A673 (cell line): ENCODE results near the gene GRIK3. TPM values are rescaled to one million over a fixed set of nuclear protein-coding genes. Genes with fewer than 3 reads are reported as not detected.

Source experiments
- BruUV-seq: library from RNA; stranded (reverse); fragments of 400-500 nt; replicated peaks from 2 replicates; lab custom pipeline; 2021; lab: Mats Ljungman, UMichigan
- CTCF ChIA-PET: fragments of 300-600 bp; sonication (Branson Sonifier 250); formaldehyde crosslinking; loops from one replicate; lab custom pipeline; 2022; ENCODE audit warnings: antibody characterized with exemption; lab: Charles Lee
- POLR2A ChIA-PET: fragments of 300-600 bp; sonication (Branson Sonifier 250); formaldehyde crosslinking; loops from one replicate; lab custom pipeline; 2022; ENCODE audit warnings: antibody characterized with exemption; ENCODE audit not compliant: low non-redundant PET; lab: Charles Lee
- DNase-seq: peaks from one replicate; pipeline ENCODE4 v3.0.0-alpha.2; 2015; ENCODE audit warnings: low spot score
- H3K27ac ChIP-seq: fragments of 200-600 bp; sonication (generic); 2 replicates; pipeline ENCODE4 v1.5.1; 2016; ENCODE audit warnings: mixed run types, low read depth, mild to moderate bottlenecking, mixed read lengths, antibody characterized with exemption, low read length; ENCODE audit not compliant: poor library complexity, severe bottlenecking
- H3K27me3 ChIP-seq: fragments of 200-600 bp; sonication (generic); replicated peaks from 2 replicates; pipeline ENCODE4 v1.6.1; 2017; ENCODE audit warnings: mixed run types, low read depth, mild to moderate bottlenecking, mixed read lengths, antibody characterized with exemption, low read length; ENCODE audit not compliant: insufficient read depth, poor library complexity
- H3K36me3 ChIP-seq: fragments of 200-600 bp; sonication (generic); 2 replicates; pipeline ENCODE4 v1.6.1; 2016; ENCODE audit warnings: mixed run types, mild to moderate bottlenecking, mixed read lengths, antibody characterized with exemption, low read length; ENCODE audit not compliant: insufficient read depth, poor library complexity, severe bottlenecking
- H3K4me1 ChIP-seq: fragments of 200-600 bp; sonication (generic); 2 replicates; pipeline ENCODE4 v1.6.1; 2017; ENCODE audit warnings: mixed run types, mild to moderate bottlenecking, mixed read lengths, antibody characterized with exemption, low read length; ENCODE audit not compliant: insufficient read depth, poor library complexity, severe bottlenecking
- H3K4me3 ChIP-seq: fragments of 200-600 bp; sonication (generic); 2 replicates; pipeline ENCODE4 v1.5.1; 2016; ENCODE audit warnings: low read depth, mixed run types, mild to moderate bottlenecking, mixed read lengths, low read length; ENCODE audit not compliant: poor library complexity, severe bottlenecking
- H3K9me3 ChIP-seq: fragments of 200-600 bp; sonication (generic); 2 replicates; pipeline ENCODE4 v1.6.1; 2016; ENCODE audit warnings: mixed run types, low read depth, mild to moderate bottlenecking, mixed read lengths, antibody characterized with exemption, low read length; ENCODE audit not compliant: poor library complexity, severe bottlenecking
- CTCF ChIP-seq: fragments of 300-800, 200-600 bp; sonication (generic); conservative IDR thresholded peaks from 2 replicates; pipeline ENCODE4 v1.5.1; 2017; ENCODE audit warnings: low read depth, mild to moderate bottlenecking, antibody characterized with exemption, low read length, moderate library complexity, mixed read lengths
- EZH2 ChIP-seq: fragments of 200-600 bp; sonication (generic); IDR thresholded peaks from 2 replicates; pipeline ENCODE4 v1.6.1; 2017; ENCODE audit warnings: borderline replicate concordance, low read depth, mild to moderate bottlenecking, mixed read lengths, antibody characterized with exemption, low read length; ENCODE audit not compliant: poor library complexity, severe bottlenecking
- intact Hi-C: fragments of 100-400 bp; cut with micrococcal nuclease; formaldehyde crosslinking; loops from one replicate; pipeline ENCODE4 v1.10.0; 2022; ENCODE audit not compliant: unreplicated experiment
- total RNA-seq: library from RNA; stranded (reverse); gene quantifications from 2 replicates; pipeline ENCODE4 v1.2.3, GENCODE V29; 2021

Gene GRIK3
- total RNA-seq, 1 experiment from 2014 or later: 0.17 TPM

GRCh38 chr1:36783475-36783874, 250.8 kb downstream of the GRIK3 start:
- no peak overlapping the region for H3K4me3 ChIP-seq
- DNase-seq: no peak
- ChIA-PET CTCF (no interaction called here), POLR2A (no interaction called here)
- no TSS peak for BruUV-seq
- no peaks in the 10 kb centered on the region for H3K9me3 ChIP-seq
- H3K27me3 ChIP-seq: no peaks in the 10 kb centered on the region
- H3K4me1 ChIP-seq: no peaks in the 10 kb centered on the region
- H3K36me3 ChIP-seq: no peaks in the 10 kb centered on the region
- no peak overlapping the region for H3K27ac ChIP-seq
- no peak for TF ChIP-seq EZH2
- no peak for TF ChIP-seq CTCF
- intact Hi-C loops: no loop called here

- Histone ChIP-seq H3K36me3 (no peaks in the 10 kb centered on the region), H3K4me3 (no peak overlapping the region), H3K9me3 (no peaks in the 10 kb centered on the region), H3K27me3 (no peaks in the 10 kb centered on the region), H3K27ac (no peak overlapping the region), H3K4me1 (no peaks in the 10 kb centered on the region)
- TF ChIP-seq CTCF (no peak), EZH2 (no peak)
- ChIA-PET POLR2A (no interaction called here), CTCF (no interaction called here)
- intact Hi-C loops: no loop called here
- BruUV-seq: no TSS peak
- DNase-seq: no peak
Observed at GRCh38 chr1:36782785-36783184, 251.5 kb downstream of the GRIK3 start.

- Histone ChIP-seq H3K4me1 (no peaks in the 10 kb centered on the region), H3K36me3 (no peaks in the 10 kb centered on the region), H3K9me3 (no peaks in the 10 kb centered on the region), H3K27ac (no peak overlapping the region), H3K4me3 (no peak overlapping the region), H3K27me3 (peaks cover 5% of the 10 kb centered on the region)
- intact Hi-C loops: no loop called here
- no peak for TF ChIP-seq CTCF
- no peak for TF ChIP-seq EZH2
- no peak for DNase-seq
- BruUV-seq: no TSS peak
- CTCF ChIA-PET: no interaction called here
- POLR2A ChIA-PET: no interaction called here
Observed at GRCh38 chr1:36782085-36782484, 252.2 kb downstream of the GRIK3 start.
